GM04504 (cell line): ENCODE data around the gene CCDC59.
"Not testable (repeated sequence)": the region's sequence is repeated elsewhere in the genome, so short reads cannot be mapped to it uniquely, and the experiment has no call there.

ENCODE experiments used
- DNase-seq: peaks from one replicate; pipeline ENCODE4 v3.0.0-alpha.2; 2012; ENCODE audit warnings: low read depth

The CCDC59 gene

DNA sequence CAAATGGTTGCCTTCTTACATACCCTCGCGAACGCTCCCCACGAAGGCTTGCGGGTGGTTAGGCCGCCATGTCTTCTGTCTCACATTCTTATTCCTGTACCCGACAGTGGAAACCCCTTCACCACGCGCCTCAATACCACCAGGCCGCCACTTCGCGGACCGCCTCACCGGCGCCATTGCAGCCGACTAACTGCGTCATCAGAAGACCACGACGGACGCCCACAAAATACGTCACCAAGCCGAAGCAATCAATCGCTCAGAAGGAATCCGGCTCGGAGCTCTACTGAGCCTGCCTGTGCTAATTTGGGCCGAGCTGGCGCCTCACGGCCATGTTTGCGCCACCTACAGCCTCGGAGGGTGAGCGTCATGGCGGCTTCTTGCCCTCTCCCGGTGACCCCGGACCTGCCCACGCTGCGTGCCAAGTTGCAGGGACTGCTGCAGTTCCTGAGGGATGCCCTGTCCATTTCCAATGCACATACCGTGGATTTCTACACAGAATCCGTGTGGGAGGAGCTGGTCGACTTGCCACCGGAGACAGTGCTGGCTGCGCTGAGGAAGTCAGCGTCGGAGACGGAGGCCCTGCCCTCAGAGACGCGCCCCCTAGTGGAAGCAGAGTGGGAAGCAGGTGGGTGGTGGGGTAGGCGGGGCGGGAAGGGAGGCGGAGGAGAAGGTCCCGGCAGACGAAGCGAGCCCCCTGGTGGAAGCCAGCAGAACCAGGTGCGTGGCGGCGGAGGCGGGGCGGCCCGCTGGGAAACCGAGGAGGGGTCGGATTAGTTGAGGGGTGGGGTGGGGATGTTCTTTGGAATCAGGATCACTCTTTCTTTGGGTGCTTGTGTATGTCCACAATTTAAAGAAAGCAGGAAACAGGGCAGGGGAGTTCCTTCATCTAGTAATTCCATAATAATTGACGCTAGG lies at the start of gene CCDC59, which contains the start of gene METTL25:
Gene CCDC59 (minus strand): TSS at position 188 of the 915 bp plus-strand sequence. CDS start 11 bp downstream, at position 177.
Gene METTL25 (plus strand): TSS at position 330 of the 915 bp plus-strand sequence. CDS start 37 bp downstream, at position 367.
- DNase-seq, result peak; percentile 97

- no peak for DNase-seq
These were observed 49.3 kb upstream of the CCDC59 start for GRCh38 chr12:82407481-82407880.

GRCh38 chr12:82406651-82407050 lies 48.5 kb upstream of the CCDC59 start:
- no peak for DNase-seq

DNA sequence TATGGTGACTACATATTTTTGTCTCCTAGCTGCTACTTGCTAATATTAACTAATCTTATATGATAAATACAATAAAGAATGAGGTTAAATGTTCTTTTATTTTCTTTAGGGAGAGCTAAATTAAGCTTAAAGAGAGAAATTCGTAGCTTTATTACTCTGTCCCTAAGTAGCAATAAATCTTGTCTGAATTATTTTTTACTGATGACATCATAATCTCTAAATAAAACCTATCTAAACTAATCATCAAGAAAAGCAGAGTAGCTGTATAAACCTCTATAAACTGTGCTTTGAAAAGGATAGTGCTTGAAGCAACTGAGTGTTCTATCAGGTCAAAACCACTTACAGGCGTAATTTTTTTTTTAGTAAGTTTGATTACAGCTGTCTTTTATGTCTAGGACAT lies 42.6 kb upstream of the CCDC59 start:
- no peak for DNase-seq

- DNase-seq, result no peak
These were observed 40.7 kb upstream of the CCDC59 start for GRCh38 chr12:82398879-82399278.

DNA sequence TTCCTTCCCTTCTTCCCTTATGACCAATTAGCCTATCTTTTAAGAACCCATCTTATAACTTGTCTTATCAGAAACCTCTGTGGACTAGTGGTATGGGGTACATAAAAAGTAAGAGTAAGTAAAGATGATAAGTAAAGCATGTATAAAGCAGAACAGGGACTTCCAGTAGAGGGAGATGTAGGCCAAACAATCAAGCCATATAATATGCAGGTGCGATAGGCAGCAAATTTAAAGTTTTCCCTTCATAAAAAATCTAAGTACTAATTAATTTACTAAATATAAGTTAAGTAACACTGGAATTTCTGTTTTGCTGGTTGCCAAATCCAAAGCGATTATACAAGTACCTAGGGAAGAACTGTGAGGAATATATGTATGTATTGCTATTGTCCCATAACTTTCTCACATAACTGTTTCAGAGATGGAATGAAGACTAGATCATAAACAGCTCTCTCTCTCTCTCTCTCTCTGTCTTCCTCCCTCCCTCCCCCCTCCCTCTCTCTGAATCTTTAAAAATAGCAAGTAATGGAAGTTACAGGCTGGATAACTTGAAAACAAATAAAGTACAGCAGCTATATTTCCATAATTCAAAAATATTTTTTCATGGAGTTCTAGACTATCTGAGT lies 25.9 kb upstream of the CCDC59 start:
- peak; percentile 4 for DNase-seq

DNA sequence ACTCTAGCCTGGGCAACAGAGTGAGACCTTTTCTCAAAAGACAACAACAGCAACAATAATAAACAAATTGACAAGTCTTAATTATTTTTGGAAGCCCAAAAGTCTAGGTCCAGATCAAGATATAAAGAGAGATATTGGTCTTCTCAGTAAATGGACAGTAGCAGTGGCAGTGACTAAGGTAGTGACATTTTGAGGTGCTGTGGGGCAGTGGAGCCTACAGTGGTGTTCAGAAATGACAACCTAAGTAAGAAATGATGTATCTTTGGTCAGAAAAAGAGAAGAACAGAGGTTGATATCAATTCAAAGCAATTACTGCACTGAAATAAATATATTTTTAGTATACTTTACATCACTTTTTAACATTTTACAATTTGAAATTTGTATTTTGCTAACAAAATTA lies 20.8 kb upstream of the CCDC59 start:
- DNase-seq, result no peak

- DNase-seq, result no peak
These were observed 17.0 kb upstream of the CCDC59 start for GRCh38 chr12:82375201-82375600.

DNA sequence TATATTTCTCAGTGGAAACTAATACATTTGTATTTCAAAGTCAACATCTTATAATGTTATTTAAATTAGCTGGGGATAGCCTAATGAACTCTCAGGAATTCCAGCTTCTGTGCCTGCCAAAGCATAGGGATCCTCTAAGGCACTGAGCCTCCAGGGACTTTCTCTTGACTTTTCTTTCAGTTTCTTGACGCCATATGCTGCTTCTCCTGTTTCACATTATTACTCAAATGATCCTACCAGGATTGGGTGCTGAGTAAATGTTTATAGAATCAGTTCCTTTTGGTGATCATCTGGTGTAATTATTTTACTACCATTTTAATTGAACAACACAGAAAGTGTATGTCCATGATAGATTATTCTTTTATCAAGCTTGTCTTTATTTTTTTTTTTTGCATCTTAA lies 8.0 kb upstream of the CCDC59 start:
- DNase-seq, result no peak

- DNase-seq, result no peak
These were observed 5.8 kb upstream of the CCDC59 start for GRCh38 chr12:82363990-82364389.

GRCh38 chr12:82361461-82361915 lies 3.3 kb upstream of the CCDC59 start:
- DNase-seq, result no peak

- not testable (repeated sequence) for DNase-seq
These were observed 2.6 kb upstream of the CCDC59 start for GRCh38 chr12:82360834-82361233.

GRCh38 chr12:82359115-82359478 lies 910 bp upstream of the CCDC59 start:
- no peak for DNase-seq

- no peak for DNase-seq
These were observed 365 bp downstream of the CCDC59 start for GRCh38 chr12:82357845-82358199.

DNA sequence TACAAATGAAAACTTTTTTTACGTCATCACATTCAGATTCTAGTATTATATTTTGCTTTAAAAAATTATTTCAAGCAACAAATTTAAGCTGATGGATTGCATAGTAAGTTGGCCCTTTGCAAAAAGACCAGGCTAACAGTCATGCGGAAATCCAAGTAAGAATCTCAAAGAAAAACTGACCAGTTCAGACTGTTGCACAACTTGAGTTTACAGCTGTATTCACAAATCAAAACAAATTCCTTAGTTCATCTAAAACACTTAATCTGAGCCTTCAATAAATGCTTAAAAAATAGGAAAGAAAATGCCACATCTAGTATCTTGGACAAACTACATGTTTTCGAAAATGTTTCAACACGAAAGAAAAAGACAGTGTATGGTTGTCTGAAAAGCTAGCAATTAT lies 847 bp downstream of the CCDC59 start:
- no peak for DNase-seq

- DNase-seq, result no peak
These were observed 6.8 kb downstream of the CCDC59 start for GRCh38 chr12:82351390-82351789.

GRCh38 chr12:82350161-82350560 lies 8.0 kb downstream of the CCDC59 start:
- DNase-seq, result no peak

DNA sequence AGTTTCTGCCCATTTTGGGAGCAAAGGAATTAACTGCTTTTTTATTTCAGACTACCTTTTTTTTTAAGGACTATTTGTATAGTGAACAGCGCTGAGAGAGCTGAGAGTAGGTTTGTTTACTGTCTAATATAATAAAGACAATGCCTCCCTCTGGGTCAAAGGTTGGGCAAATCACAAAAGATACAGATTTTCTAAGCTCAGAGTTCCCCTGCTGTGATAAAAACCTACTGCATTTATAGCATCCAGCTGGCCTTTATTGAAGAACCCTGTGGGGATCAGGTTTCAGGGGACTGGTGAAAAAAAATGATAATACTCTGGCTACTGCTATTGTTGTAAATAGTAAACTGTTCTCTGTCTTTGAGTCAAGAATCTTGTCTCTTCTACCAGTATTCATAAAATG lies 28.7 kb downstream of the CCDC59 start:
- no peak for DNase-seq

DNA sequence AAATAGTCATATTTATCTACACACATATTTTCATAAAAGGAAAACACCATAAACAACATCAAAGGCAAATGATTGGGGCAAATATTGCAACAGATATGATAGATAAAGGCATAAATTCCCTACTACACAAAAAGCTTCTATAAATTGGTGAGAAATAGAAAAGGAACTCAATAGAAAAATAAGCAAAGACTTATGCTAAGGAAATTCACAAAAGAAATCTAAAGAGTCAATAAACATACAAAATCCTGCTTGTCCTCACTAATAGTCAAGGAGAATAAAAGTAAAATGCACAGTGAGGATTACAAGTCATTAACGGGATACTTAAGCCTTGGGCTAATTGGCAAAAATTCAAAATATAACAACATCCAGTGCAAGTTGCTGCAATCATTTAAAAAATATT lies 30.3 kb downstream of the CCDC59 start:
- no peak for DNase-seq

GRCh38 chr12:82326905-82327503 lies 31.2 kb downstream of the CCDC59 start:
- peak; percentile 1 for DNase-seq

GRCh38 chr12:82325540-82326336 lies 32.4 kb downstream of the CCDC59 start:
- DNase-seq, result no peak

GRCh38 chr12:82319276-82319675 lies 38.9 kb downstream of the CCDC59 start:
- DNase-seq, result no peak
